ENCODE results near the gene B4GALT2. TPM values are rescaled to one million over a fixed set of nuclear protein-coding genes. Genes with fewer than 3 reads are reported as not detected.

Gene B4GALT2
- total RNA-seq, 1 experiment from 2014 or later, result 70.9 TPM

DNA sequence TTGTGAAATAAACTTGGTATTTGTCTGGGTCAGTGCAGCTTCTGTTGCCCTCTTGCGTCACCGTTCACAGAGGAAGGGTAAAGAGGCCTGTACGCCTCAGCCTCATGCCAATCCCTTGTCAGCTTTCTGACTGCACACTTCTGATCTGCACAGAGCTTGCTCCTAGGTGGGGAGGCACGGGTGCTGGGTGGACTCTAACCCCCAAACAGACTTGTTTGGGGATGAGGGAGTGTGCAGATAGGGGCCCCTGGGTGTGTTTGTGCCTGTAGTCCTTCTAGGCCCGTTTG is 803 bp upstream of the B4GALT2 start:
- Histone ChIP-seq H3K27ac (ENCODE audit: insufficient read length, low read depth, low read length) (no peak overlapping the region), H3K79me2 (ENCODE audit: insufficient read depth, low read length) (peaks cover 3% of the 10 kb centered on the region; the same call in 1 of the 2 replicates)
- H3K27me3 Mint-ChIP-seq (ENCODE audit: low read depth), result no peaks in the 10 kb centered on the region

More for the DNA sequence above, 803 bp upstream of the B4GALT2 start:
- Histone ChIP-seq H3K9ac (ENCODE audit: extremely low read depth, insufficient read length, low read length) (no peak overlapping the region), H4K20me1 (ENCODE audit: control insufficient read depth, insufficient read depth, insufficient read length) (no peaks in the 10 kb centered on the region), H3K4ac (ENCODE audit: low read depth, low read length) (no peak overlapping the region), H2BK120ac (ENCODE audit: low read depth, low read length, poor library complexity, severe bottlenecking) (no peak overlapping the region), H3K23ac (ENCODE audit: insufficient read length, low read depth, low read length) (no peak overlapping the region), H2BK12ac (ENCODE audit: insufficient read length, low read depth, low read length) (no peak overlapping the region), H3K79me1 (ENCODE audit: insufficient read depth, low read depth, low read length, poor library complexity, severe bottlenecking) (peaks cover 6% of the 10 kb centered on the region), H2BK15ac (ENCODE audit: low read depth, low read length) (no peak overlapping the region), H4K8ac (replicated peaks; ENCODE audit: insufficient read length, low read depth, low read length) (no peak overlapping the region), H3K4me1 (ENCODE audit: insufficient read depth, low read length) (peaks cover 8% of the 10 kb centered on the region; the same call in 1 of the 2 replicates), H3K18ac (ENCODE audit: insufficient read length, low read depth, low read length) (no peak overlapping the region), H2BK20ac (ENCODE audit: low read depth, low read length, poor library complexity, severe bottlenecking) (no peak overlapping the region), H3K27me3 (ENCODE audit: insufficient read depth, low read length) (no peaks in the 10 kb centered on the region), H4K5ac (ENCODE audit: insufficient read length, low read depth, low read length) (no peak overlapping the region), H3K56ac (ENCODE audit: insufficient read length, low read depth, low read length) (no peak overlapping the region), H3K14ac (ENCODE audit: insufficient read depth, low read length) (no peak overlapping the region), H2AK5ac (ENCODE audit: insufficient read length, low read length) (no peak overlapping the region), H3T11ph (ENCODE audit: low read length) (no peak overlapping the region), H3K23me2 (ENCODE audit: insufficient read length, low read depth, low read length, poor library complexity, severe bottlenecking) (peaks cover 23% of the 10 kb centered on the region), H2AFZ (ENCODE audit: low read length) (no peak overlapping the region), H3K4me2 (ENCODE audit: insufficient read depth, insufficient read length, low read length) (peak overlapping the region; percentile 62), H4K91ac (ENCODE audit: insufficient read length, low read depth, low read length) (no peak overlapping the region), H3K9me3 (ENCODE audit: control insufficient read depth, low read depth, low read length) (no peaks in the 10 kb centered on the region), H2BK5ac (ENCODE audit: insufficient read length, low read length) (no peak overlapping the region)
- Mint-ChIP-seq H3K36me3 (ENCODE audit: insufficient read depth in 1 of 3, low read depth in 3 of 3) (peaks cover 18 to 44% (median 44%) of the 10 kb centered on the region in 3 experiments; a peak in 6 of 7 replicates), H3K27ac (peak overlapping the region in 2 of 3 experiments; percentile 94 to 96; a peak in 1 of 7 replicates), H3K4me3 (peak overlapping the region; percentile 89 to 95), H3K9me3 (no peaks in the 10 kb centered on the region; a peak in 1 of 5 replicates), H3K4me1 (peaks cover 36 to 41% of the 10 kb centered on the region in 2 experiments)
- WGBS (ENCODE audit: extremely low coverage, insufficient read length, low lambda C conversion rate), result no CpG with 5 or more reads among the region's 5 CpGs
- no peak for TF ChIP-seq CTCF (conservative IDR thresholded peaks at IDR 0.05)
- DNase-seq, result no peak
